Measurements from ENCODE around the gene DAB2IP. TPM values are rescaled to one million over a fixed set of nuclear protein-coding genes. Genes with fewer than 3 reads are reported as not detected.

Gene DAB2IP
- total RNA-seq, 1 donor from 2014 or later = 41.7 TPM

GRCh38 chr9:121807069-121807822, 155.8 kb downstream of the DAB2IP start:
- no peaks in the 10 kb centered on the region for H3K9me3 ChIP-seq (ENCODE audit: insufficient read depth, low read depth, low read length)
- no peaks in the 10 kb centered on the region for H4K20me1 ChIP-seq (ENCODE audit: insufficient read depth, low read length)
- H3K36me3 ChIP-seq (ENCODE audit: insufficient read depth, low read length) = no peaks in the 10 kb centered on the region
- peaks cover 8% of the 10 kb centered on the region for H3K9me3 Mint-ChIP-seq (ENCODE audit: unreplicated experiment)
- peaks cover 24% of the 10 kb centered on the region for H3K27me3 Mint-ChIP-seq (ENCODE audit: low read depth, unreplicated experiment)
- H3K27me3 ChIP-seq (ENCODE audit: insufficient read depth, low read length) = no peaks in the 10 kb centered on the region
- no peaks in the 10 kb centered on the region for H3K36me3 Mint-ChIP-seq (ENCODE audit: low read depth, unreplicated experiment)
- FAIRE-seq (no peak), DNase-seq (ENCODE audit: low read depth) (no peak)
- H3K27ac Mint-ChIP-seq (ENCODE audit: unreplicated experiment) = no peak overlapping the region
- H3K27ac ChIP-seq (ENCODE audit: low read depth, low read length) = no peak overlapping the region
- no peak overlapping the region for H3K4me3 Mint-ChIP-seq (ENCODE audit: unreplicated experiment)
- TF ChIP-seq CTCF (IDR thresholded peaks at IDR 0.05; ENCODE audit: insufficient read depth, low read depth, low read length) (no peak), EZH2 (IDR thresholded peaks at IDR 0.05; ENCODE audit: insufficient read depth, low read length) (no peak)
- no peak overlapping the region for H3K9ac ChIP-seq (ENCODE audit: low read length)
- no peaks in the 10 kb centered on the region for H3K79me2 ChIP-seq (ENCODE audit: insufficient read depth, low read length)
- H3K4me1 Mint-ChIP-seq (ENCODE audit: low read depth, unreplicated experiment) = no peaks in the 10 kb centered on the region
- H2AFZ ChIP-seq (ENCODE audit: low read depth, low read length) = no peak overlapping the region
- H3K4me1 ChIP-seq (ENCODE audit: insufficient read depth, low read length) = no peaks in the 10 kb centered on the region
- H3K4me2 ChIP-seq (ENCODE audit: low read length) = no peak overlapping the region
- no peak overlapping the region for H3K4me3 ChIP-seq (ENCODE audit: insufficient read depth, low read depth, low read length)

GRCh38 chr9:121807823-121808278, 156.4 kb downstream of the DAB2IP start:
- TF ChIP-seq EZH2 (IDR thresholded peaks at IDR 0.05; ENCODE audit: insufficient read depth, low read length) = no peak
- no peak for TF ChIP-seq CTCF (IDR thresholded peaks at IDR 0.05; ENCODE audit: insufficient read depth, low read depth, low read length)
- no peaks in the 10 kb centered on the region for H3K36me3 Mint-ChIP-seq (ENCODE audit: low read depth, unreplicated experiment)
- H3K4me1 Mint-ChIP-seq (ENCODE audit: low read depth, unreplicated experiment) = no peaks in the 10 kb centered on the region
- no peak for FAIRE-seq
- H3K9ac ChIP-seq (ENCODE audit: low read length) = no peak overlapping the region
- peaks cover 8% of the 10 kb centered on the region for H3K9me3 Mint-ChIP-seq (ENCODE audit: unreplicated experiment)
- H3K36me3 ChIP-seq (ENCODE audit: insufficient read depth, low read length) = no peaks in the 10 kb centered on the region
- no peak overlapping the region for H3K27ac ChIP-seq (ENCODE audit: low read depth, low read length)
- H3K9me3 ChIP-seq (ENCODE audit: insufficient read depth, low read depth, low read length) = no peaks in the 10 kb centered on the region
- H3K4me3 ChIP-seq (ENCODE audit: insufficient read depth, low read depth, low read length) = no peak overlapping the region
- H3K79me2 ChIP-seq (ENCODE audit: insufficient read depth, low read length) = no peaks in the 10 kb centered on the region
- no peak overlapping the region for H3K4me2 ChIP-seq (ENCODE audit: low read length)
- no peaks in the 10 kb centered on the region for H4K20me1 ChIP-seq (ENCODE audit: insufficient read depth, low read length)
- no peak overlapping the region for H2AFZ ChIP-seq (ENCODE audit: low read depth, low read length)
- H3K27me3 ChIP-seq (ENCODE audit: insufficient read depth, low read length) = no peaks in the 10 kb centered on the region
- H3K4me1 ChIP-seq (ENCODE audit: insufficient read depth, low read length) = no peaks in the 10 kb centered on the region
- peaks cover 25% of the 10 kb centered on the region for H3K27me3 Mint-ChIP-seq (ENCODE audit: low read depth, unreplicated experiment)
- no peak for DNase-seq (ENCODE audit: low read depth)
- H3K4me3 Mint-ChIP-seq (ENCODE audit: unreplicated experiment) = no peak overlapping the region
- no peak overlapping the region for H3K27ac Mint-ChIP-seq (ENCODE audit: unreplicated experiment)

GRCh38 chr9:121808781-121809180, 157.3 kb downstream of the DAB2IP start:
- Histone ChIP-seq H3K27ac (ENCODE audit: low read depth, low read length) (no peak overlapping the region), H4K20me1 (ENCODE audit: insufficient read depth, low read length) (no peaks in the 10 kb centered on the region), H3K9me3 (ENCODE audit: insufficient read depth, low read depth, low read length) (no peaks in the 10 kb centered on the region), H3K9ac (ENCODE audit: low read length) (no peak overlapping the region), H3K4me3 (ENCODE audit: insufficient read depth, low read depth, low read length) (no peak overlapping the region), H3K4me2 (ENCODE audit: low read length) (no peak overlapping the region), H2AFZ (ENCODE audit: low read depth, low read length) (no peak overlapping the region), H3K36me3 (ENCODE audit: insufficient read depth, low read length) (no peaks in the 10 kb centered on the region), H3K27me3 (ENCODE audit: insufficient read depth, low read length) (no peaks in the 10 kb centered on the region), H3K79me2 (ENCODE audit: insufficient read depth, low read length) (no peaks in the 10 kb centered on the region), H3K4me1 (ENCODE audit: insufficient read depth, low read length) (no peaks in the 10 kb centered on the region)
- DNase-seq (ENCODE audit: low read depth) (no peak), FAIRE-seq (no peak)
- Mint-ChIP-seq H3K4me1 (ENCODE audit: low read depth, unreplicated experiment) (no peaks in the 10 kb centered on the region), H3K27ac (ENCODE audit: unreplicated experiment) (no peak overlapping the region), H3K9me3 (ENCODE audit: unreplicated experiment) (peaks cover 8% of the 10 kb centered on the region), H3K36me3 (ENCODE audit: low read depth, unreplicated experiment) (no peaks in the 10 kb centered on the region), H3K4me3 (ENCODE audit: unreplicated experiment) (no peak overlapping the region), H3K27me3 (ENCODE audit: low read depth, unreplicated experiment) (peaks cover 28% of the 10 kb centered on the region)
- TF ChIP-seq CTCF (IDR thresholded peaks at IDR 0.05; ENCODE audit: insufficient read depth, low read depth, low read length) (no peak), EZH2 (IDR thresholded peaks at IDR 0.05; ENCODE audit: insufficient read depth, low read length) (no peak)
